MM.1S (cell line): ENCODE data around the gene SAMHD1.
"Not testable (repeated sequence)": the region's sequence is repeated elsewhere in the genome, so short reads cannot be mapped to it uniquely, and the experiment has no call there.

Source experiments
- DNase-seq: peaks from one replicate; pipeline ENCODE4 v3.0.0-alpha.2; 2015
- H2AFZ ChIP-seq: fragments of 300-600 bp; sonication (generic); 2 replicates; pipeline ENCODE4 v1.6.0; 2016; ENCODE audit warnings: antibody characterized with exemption, low read length
- H3F3A ChIP-seq: fragments of 300-600 bp; sonication (generic); 2 replicates; pipeline ENCODE4 v1.6.1; 2016; ENCODE audit warnings: mild to moderate bottlenecking, antibody characterized with exemption, low read length, moderate library complexity, mixed read lengths; ENCODE audit not compliant: insufficient read depth
- H3K27ac ChIP-seq: fragments of 300-600 bp; sonication (generic); 2 replicates; pipeline ENCODE4 v1.5.1; 2016; ENCODE audit warnings: mild to moderate bottlenecking, low read length
- H3K27me3 ChIP-seq: fragments of 300-600 bp; sonication (generic); replicated peaks from 2 replicates; pipeline ENCODE4 v1.6.0; 2016; ENCODE audit warnings: low read length; ENCODE audit not compliant: insufficient read depth
- H3K36me3 ChIP-seq: fragments of 300-600 bp; sonication (generic); replicated peaks from 2 replicates; pipeline ENCODE4 v1.6.1; 2016; ENCODE audit warnings: mild to moderate bottlenecking, low read length, mixed read lengths; ENCODE audit not compliant: insufficient read depth
- H3K4me1 ChIP-seq: fragments of 300-600 bp; sonication (generic); 2 replicates; pipeline ENCODE4 v1.6.1; 2016; ENCODE audit warnings: low read length, mixed read lengths
- H3K4me2 ChIP-seq: fragments of 300-600 bp; sonication (generic); 2 replicates; pipeline ENCODE4 v1.6.0; 2016; ENCODE audit warnings: low read depth, low read length
- H3K4me3 ChIP-seq: fragments of 300-600 bp; sonication (generic); 2 replicates; pipeline ENCODE4 v1.5.1; 2016; ENCODE audit warnings: low read length, mixed read lengths
- H3K79me2 ChIP-seq: fragments of 300-600 bp; sonication (generic); 2 replicates; pipeline ENCODE4 v1.6.1; 2016; ENCODE audit warnings: mixed run types, low read length, mixed read lengths
- H3K9ac ChIP-seq: fragments of 300-600 bp; sonication (generic); 2 replicates; pipeline ENCODE4 v1.6.1; 2016; ENCODE audit warnings: low read length, mixed read lengths
- H3K9me2 ChIP-seq: fragments of 300-600 bp; sonication (generic); replicated peaks from 2 replicates; pipeline ENCODE4 v1.6.1; 2016; ENCODE audit warnings: mild to moderate bottlenecking, low read length, mixed read lengths; ENCODE audit not compliant: insufficient read depth
- H3K9me3 ChIP-seq: fragments of 300-600 bp; sonication (generic); replicated peaks from 2 replicates; pipeline ENCODE4 v1.6.1; 2016; ENCODE audit warnings: mild to moderate bottlenecking, low read length, mixed read lengths; ENCODE audit not compliant: insufficient read depth
- H4K20me1 ChIP-seq: fragments of 300-600 bp; sonication (generic); 2 replicates; pipeline ENCODE4 v1.6.1; 2016; ENCODE audit warnings: mild to moderate bottlenecking, low read length, moderate library complexity, mixed read lengths; ENCODE audit not compliant: insufficient read depth
- CTCF ChIP-seq: fragments of 300-600 bp; sonication (generic); IDR thresholded peaks from 2 replicates; pipeline ENCODE4 v1.5.1; 2016; ENCODE audit warnings: antibody characterized with exemption, low read length, mixed read lengths
- EZH2 ChIP-seq: fragments of 300-600 bp; sonication (generic); optimal IDR thresholded peaks from 2 replicates; pipeline ENCODE3; 2017; ENCODE audit warnings: low read depth, mild to moderate bottlenecking, antibody characterized with exemption, low read length, mixed read lengths
- EZH2phosphoT487 ChIP-seq: fragments of 300-600 bp; sonication (generic); IDR thresholded peaks from 2 replicates; pipeline ENCODE4 v1.6.1; 2018; ENCODE audit warnings: antibody characterized with exemption, low read length

SAMHD1 gene

GRCh38 chr20:36941401-36941835 lies 10.1 kb downstream of the SAMHD1 start:
- peaks cover 3% of the 10 kb centered on the region; the same call in 1 of the 2 replicates for H4K20me1 ChIP-seq
- H3K36me3 ChIP-seq: peaks cover 9% of the 10 kb centered on the region; the same call in 1 of the 2 replicates

GRCh38 chr20:36937402-36937770 lies 14.1 kb downstream of the SAMHD1 start:
- Histone ChIP-seq H3K79me2 (peaks cover 53% of the 10 kb centered on the region), H3F3A (no peaks in the 10 kb centered on the region), H3K4me2 (no peak overlapping the region), H3K9ac (no peak overlapping the region), H3K4me3 (no peak overlapping the region), H3K27ac (no peak overlapping the region), H3K27me3 (no peaks in the 10 kb centered on the region), H3K9me2 (no peaks in the 10 kb centered on the region), H4K20me1 (peaks cover 3% of the 10 kb centered on the region; the same call in 1 of the 2 replicates), H3K9me3 (no peaks in the 10 kb centered on the region), H3K36me3 (no peaks in the 10 kb centered on the region; the same call in 1 of the 2 replicates), H3K4me1 (no peaks in the 10 kb centered on the region), H2AFZ (no peak overlapping the region)
- DNase-seq: no peak
- TF ChIP-seq CTCF (no peak), EZH2phosphoT487 (no peak), EZH2 (no peak)

More at GRCh38 chr20:36941401-36941835, 10.1 kb downstream of the SAMHD1 start:
- no peak overlapping the region for H3K4me2 ChIP-seq
- no peak overlapping the region for H3K4me3 ChIP-seq
- no peak overlapping the region for H2AFZ ChIP-seq
- H3K9me3 ChIP-seq: no peaks in the 10 kb centered on the region
- H3K27me3 ChIP-seq: no peaks in the 10 kb centered on the region
- H3F3A ChIP-seq: no peaks in the 10 kb centered on the region
- H3K4me1 ChIP-seq: peaks cover 3% of the 10 kb centered on the region
- peaks cover 74% of the 10 kb centered on the region for H3K79me2 ChIP-seq
- no peaks in the 10 kb centered on the region for H3K9me2 ChIP-seq
- DNase-seq: no peak
- H3K9ac ChIP-seq: no peak overlapping the region
- TF ChIP-seq CTCF (no peak), EZH2 (no peak), EZH2phosphoT487 (no peak)
- no peak overlapping the region for H3K27ac ChIP-seq

- H3K4me1 ChIP-seq, H3K36me3 ChIP-seq, H3F3A ChIP-seq, H3K9me2 ChIP-seq, DNase-seq, H3K27ac ChIP-seq, H3K9ac ChIP-seq, H3K4me2 ChIP-seq, H2AFZ ChIP-seq, H4K20me1 ChIP-seq, H3K27me3 ChIP-seq, H3K4me3 ChIP-seq, H3K9me3 ChIP-seq: not testable (repeated sequence)
- peaks cover 49% of the 10 kb centered on the region for H3K79me2 ChIP-seq
Measured at GRCh38 chr20:36936761-36937401, 14.6 kb downstream of the SAMHD1 start.

GRCh38 chr20:36936341-36936740 lies 15.2 kb downstream of the SAMHD1 start:
- Histone ChIP-seq H3K9ac (no peak overlapping the region), H3K79me2 (peaks cover 43% of the 10 kb centered on the region), H2AFZ (no peak overlapping the region), H3F3A (no peaks in the 10 kb centered on the region), H3K4me2 (no peak overlapping the region), H3K4me3 (no peak overlapping the region), H3K36me3 (no peaks in the 10 kb centered on the region; the same call in 1 of the 2 replicates), H4K20me1 (peaks cover 3% of the 10 kb centered on the region; the same call in 1 of the 2 replicates), H3K9me2 (no peaks in the 10 kb centered on the region), H3K27me3 (no peaks in the 10 kb centered on the region), H3K27ac (no peak overlapping the region), H3K4me1 (no peaks in the 10 kb centered on the region), H3K9me3 (no peaks in the 10 kb centered on the region)
- DNase-seq: no peak
- TF ChIP-seq EZH2phosphoT487: no peak
- no peak for TF ChIP-seq EZH2
- TF ChIP-seq CTCF: no peak

DNA sequence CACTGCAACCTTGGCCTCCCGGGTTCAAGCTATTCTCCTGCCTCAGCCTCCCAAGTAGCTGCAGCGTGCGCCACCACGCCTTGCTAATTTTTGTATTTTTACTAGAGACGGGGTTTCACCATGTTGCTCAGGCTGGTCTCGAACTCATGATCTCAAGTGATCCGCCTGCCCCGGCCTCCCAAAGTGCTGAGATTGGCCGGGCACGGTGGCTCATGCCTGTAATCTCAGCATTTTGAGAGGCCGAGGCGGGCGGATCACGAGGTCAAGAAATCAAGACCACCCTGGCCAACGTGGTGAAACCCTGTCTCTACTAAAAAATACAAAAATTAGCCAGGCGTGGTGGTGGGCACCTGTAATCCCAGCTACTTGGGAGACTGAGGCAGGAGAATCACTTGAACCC lies 17.9 kb downstream of the SAMHD1 start:
- not testable (repeated sequence) for H3K4me3 ChIP-seq, H3K4me2 ChIP-seq, H3K4me1 ChIP-seq, H3K9me2 ChIP-seq, DNase-seq, H3K36me3 ChIP-seq, H3K9me3 ChIP-seq, H3K9ac ChIP-seq, H3F3A ChIP-seq, H3K27me3 ChIP-seq, H3K27ac ChIP-seq, H4K20me1 ChIP-seq, H2AFZ ChIP-seq
- H3K79me2 ChIP-seq: peaks cover 34% of the 10 kb centered on the region
